Measurements from ENCODE around the gene DCLK1. TPM values are rescaled to one million over a fixed set of nuclear protein-coding genes. Genes with fewer than 3 reads are reported as not detected.

DCLK1 gene
- total RNA-seq, 1 experiment from 2014 or later, result not detected

- in situ Hi-C loops (cut with HindIII; ENCODE audit: low sequenced_read_pairs), result no loop called here
- no peak for DNase-seq (ENCODE audit: low spot score)
These were observed 165.2 kb downstream of the DCLK1 start for GRCh38 chr13:35966024-35966423.

- no peak for DNase-seq (ENCODE audit: low spot score)
- in situ Hi-C loops (cut with HindIII; ENCODE audit: low sequenced_read_pairs), result no loop called here
These were observed 165.8 kb downstream of the DCLK1 start for GRCh38 chr13:35965226-35965927.

DNA sequence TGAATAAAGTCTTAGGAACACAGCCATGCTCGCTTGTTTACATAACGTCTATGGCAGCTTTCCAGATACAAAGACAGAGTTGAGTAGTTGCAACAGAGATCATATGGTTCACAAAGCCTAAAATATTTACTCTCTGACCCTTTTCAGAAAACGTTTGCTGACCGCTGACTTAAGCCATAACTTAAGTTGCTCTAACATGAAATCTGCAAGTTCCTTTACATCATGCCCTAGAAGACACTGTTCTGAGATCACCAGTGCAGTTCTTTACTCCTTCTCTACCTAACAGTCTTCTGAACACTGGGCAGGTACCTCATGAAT is 166.4 kb downstream of the DCLK1 start:
- no peak for DNase-seq (ENCODE audit: low spot score)

DNA sequence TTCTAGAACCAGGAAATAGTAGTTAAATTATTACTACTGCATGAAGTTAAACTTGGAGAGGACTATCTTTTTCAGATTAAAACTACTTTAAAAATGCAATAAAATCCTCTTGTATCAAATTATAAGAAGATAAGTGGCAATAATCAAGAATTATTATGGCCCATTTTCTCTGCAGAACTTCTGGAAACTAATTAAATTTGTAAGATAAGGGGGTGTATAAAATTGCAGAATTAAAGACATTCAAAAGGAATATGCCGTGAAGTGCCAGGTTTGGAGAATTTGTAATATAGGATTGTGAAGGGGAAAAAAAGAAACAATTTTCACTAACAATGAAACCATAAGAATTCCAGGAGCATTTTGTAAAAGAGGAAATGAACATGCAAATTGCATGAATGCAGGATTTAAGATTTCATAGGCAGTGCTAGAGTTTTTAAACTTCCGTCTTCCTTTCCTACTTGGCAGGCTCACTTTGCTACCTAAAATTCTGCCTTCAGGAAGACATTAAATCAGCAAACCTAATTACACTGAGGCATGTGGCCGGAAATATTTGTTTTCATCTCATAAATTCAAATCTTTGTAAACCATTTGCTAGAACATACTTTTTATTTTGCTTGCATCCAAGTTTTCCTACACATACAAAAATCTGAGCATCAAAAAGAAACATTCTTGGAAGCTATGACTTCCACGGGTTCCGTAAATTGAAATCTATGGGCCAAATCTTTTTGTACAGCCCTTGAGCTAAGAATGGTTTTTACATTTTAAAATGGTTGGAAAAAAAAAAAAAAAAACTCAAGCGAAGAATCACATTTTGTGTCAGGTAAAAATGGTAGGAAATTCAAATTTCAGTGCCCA is 166.9 kb downstream of the DCLK1 start:
- no peak for DNase-seq (ENCODE audit: low spot score)
- in situ Hi-C loops (cut with HindIII; ENCODE audit: low sequenced_read_pairs), result no loop called here

More for the DNA sequence above, 166.4 kb downstream of the DCLK1 start:
- in situ Hi-C loops (cut with HindIII; ENCODE audit: low sequenced_read_pairs), result no loop called here

GRCh38 chr13:35961461-35962220 is 169.5 kb downstream of the DCLK1 start:
- in situ Hi-C loops (cut with HindIII; ENCODE audit: low sequenced_read_pairs), result no loop called here
- peak; percentile 28 for DNase-seq (ENCODE audit: low spot score)

GRCh38 chr13:35961002-35961401 is 170.2 kb downstream of the DCLK1 start:
- DNase-seq (ENCODE audit: low spot score), result no peak
- in situ Hi-C loops (cut with HindIII; ENCODE audit: low sequenced_read_pairs), result no loop called here

- DNase-seq (ENCODE audit: low spot score), result no peak
- in situ Hi-C loops (cut with HindIII; ENCODE audit: low sequenced_read_pairs), result no loop called here
These were observed 173.2 kb downstream of the DCLK1 start for GRCh38 chr13:35957996-35958395.

DNA sequence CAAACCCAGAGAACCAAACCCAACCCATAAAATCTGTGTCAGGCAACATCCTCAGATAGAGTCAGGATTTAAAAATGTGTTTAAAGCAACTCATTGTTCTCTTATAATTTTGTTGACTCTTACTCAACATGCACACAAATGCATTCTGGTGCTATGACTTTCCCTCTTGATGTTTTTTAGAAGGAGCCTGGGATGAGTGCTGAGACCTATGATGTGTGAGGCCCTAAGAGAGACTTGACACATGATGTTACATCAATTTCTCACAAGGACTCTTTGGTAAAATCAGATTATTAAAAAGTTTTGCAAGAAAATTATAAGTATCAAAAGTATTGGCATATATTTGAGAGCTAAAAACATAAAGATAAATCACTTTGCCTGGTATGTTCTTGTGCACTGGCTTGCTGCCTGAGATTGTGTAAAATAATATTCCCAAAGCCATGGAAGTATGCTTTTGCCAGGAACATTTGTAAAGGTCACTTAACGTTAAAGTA is 173.9 kb downstream of the DCLK1 start:
- DNase-seq (ENCODE audit: low spot score), result no peak
- in situ Hi-C loops (cut with HindIII; ENCODE audit: low sequenced_read_pairs), result no loop called here

GRCh38 chr13:35956074-35956473 is 175.1 kb downstream of the DCLK1 start:
- DNase-seq (ENCODE audit: low spot score), result no peak
- in situ Hi-C loops (cut with HindIII; ENCODE audit: low sequenced_read_pairs), result no loop called here

- DNase-seq (ENCODE audit: low spot score), result peak; percentile 93
- in situ Hi-C loops (cut with HindIII; ENCODE audit: low sequenced_read_pairs), result no loop called here
These were observed 177.0 kb downstream of the DCLK1 start for GRCh38 chr13:35954207-35954560.

- in situ Hi-C loops (cut with HindIII; ENCODE audit: low sequenced_read_pairs), result no loop called here
- DNase-seq (ENCODE audit: low spot score), result peak; percentile 99
These were observed 177.5 kb downstream of the DCLK1 start for GRCh38 chr13:35953537-35954206.

DNA sequence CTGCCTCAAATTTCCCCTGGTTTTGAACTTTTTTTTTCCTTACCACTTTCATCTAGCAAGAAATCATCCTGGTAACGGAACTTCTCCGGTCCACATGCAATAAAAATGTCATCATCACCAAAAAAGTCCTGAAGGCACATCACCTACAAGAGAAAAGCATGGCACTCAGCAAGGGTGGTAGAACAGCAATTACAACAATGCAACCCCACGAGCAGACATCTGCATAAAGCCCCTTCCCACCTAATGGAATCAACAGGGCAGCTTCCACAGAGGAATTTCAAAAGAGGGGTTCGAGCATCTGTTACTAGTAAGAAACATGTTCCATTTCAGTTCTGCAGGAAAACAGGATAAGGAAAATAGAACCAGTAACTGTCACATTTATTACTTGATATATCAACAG is 183.9 kb downstream of the DCLK1 start:
- no peak for DNase-seq (ENCODE audit: low spot score)
- in situ Hi-C loops (cut with HindIII; ENCODE audit: low sequenced_read_pairs), result no loop called here

DNA sequence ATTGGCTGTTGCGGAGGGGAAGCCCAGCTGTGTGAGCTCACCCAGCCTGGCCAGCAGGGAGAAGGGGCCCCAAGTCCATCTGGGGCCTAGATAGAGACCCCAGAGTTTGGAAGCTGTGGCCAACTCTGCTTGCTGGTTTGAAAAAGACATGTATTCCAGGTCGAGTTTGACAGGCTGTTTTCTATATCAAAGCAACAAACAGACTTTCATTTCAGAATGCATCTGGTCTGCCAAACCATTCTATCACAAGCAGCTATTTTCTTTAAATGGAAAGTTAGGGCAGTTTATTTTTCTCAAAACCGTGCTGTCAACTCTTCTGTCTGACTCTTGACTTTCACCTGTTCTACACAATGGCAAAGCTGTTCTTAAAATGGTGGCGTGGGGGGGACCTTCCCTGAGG is 185.8 kb downstream of the DCLK1 start:
- in situ Hi-C loops (cut with HindIII; ENCODE audit: low sequenced_read_pairs), result no loop called here

DNA sequence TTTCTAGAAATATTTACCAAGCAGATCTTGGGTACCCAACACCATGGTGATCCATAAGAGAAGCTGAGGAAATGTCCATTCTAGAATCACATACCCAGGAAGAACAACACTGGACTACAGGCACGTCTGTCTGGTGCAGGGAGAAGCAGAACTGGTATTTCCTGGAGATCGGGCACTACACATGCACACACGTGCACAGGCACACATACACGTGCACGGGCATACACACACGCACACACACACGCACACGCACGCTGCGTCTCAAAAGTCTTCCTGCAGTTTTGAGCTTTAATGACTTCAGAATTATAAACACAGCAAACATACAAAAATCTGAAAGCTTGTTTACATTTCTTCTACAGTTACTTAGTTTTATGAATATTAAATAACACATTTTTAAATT is 189.8 kb downstream of the DCLK1 start:
- DNase-seq (ENCODE audit: low spot score), result no peak
- in situ Hi-C loops (cut with HindIII; ENCODE audit: low sequenced_read_pairs), result no loop called here

More for the DNA sequence above, 185.8 kb downstream of the DCLK1 start:
- no peak for DNase-seq (ENCODE audit: low spot score)

DNA sequence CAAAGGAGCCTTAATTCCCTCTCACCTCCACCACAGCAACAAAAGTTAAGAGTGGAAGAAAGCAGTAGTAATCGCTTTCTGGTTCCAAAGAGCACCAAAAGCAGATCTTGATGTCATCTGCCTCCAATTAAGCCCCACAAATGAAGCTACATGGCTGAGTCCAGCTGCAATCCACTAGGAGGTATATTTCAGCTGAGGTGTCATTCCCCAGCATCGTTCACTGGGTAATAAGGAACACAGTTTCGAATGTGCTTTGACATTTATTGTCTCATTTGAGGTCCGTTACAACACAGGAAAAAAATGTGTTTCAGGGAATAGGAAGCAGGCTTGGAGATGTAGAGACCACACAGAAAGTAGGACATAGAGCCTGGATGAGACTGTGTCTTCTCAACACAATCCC is 190.4 kb downstream of the DCLK1 start:
- in situ Hi-C loops (cut with HindIII; ENCODE audit: low sequenced_read_pairs), result no loop called here
- no peak for DNase-seq (ENCODE audit: low spot score)

DNA sequence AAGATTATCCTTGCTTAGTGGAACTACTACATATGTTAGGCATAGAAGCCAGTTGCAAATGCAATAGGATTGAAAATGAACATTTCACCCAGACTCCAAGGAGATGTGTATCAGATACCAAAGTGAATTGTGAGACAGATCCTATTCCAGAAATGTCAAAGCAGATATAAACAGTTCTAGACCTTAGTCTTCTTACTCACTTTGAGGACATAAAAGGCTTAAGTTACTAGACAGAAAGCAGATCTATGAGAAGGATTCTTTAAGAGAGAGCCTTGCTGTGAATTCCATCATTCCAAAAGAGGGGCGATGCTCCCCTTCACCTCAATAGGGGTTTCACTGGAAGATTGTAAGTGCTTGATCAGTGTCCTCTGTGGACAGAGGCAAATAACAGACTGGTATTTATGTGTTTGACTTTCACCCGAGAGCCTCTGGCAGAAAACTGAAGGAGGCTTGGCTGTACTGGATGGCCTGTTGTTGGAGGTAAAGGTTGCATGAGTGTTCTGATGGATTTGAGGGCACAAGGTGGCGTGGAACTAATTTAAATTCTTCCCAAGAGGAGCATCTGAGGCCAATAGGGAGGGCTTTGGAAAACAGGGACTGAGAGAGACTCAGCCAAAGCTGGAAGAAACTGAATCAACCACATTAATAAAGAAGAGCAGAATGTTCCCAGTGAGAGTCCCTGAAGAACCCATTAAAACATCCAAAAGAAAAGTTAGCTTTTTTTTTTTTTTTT is 194.8 kb downstream of the DCLK1 start:
- in situ Hi-C loops (cut with HindIII; ENCODE audit: low sequenced_read_pairs), result no loop called here
- DNase-seq (ENCODE audit: low spot score), result no peak

GRCh38 chr13:35930665-35931631 is 200.2 kb downstream of the DCLK1 start:
- in situ Hi-C loops (cut with HindIII; ENCODE audit: low sequenced_read_pairs), result no loop called here
- DNase-seq (ENCODE audit: low spot score), result no peak

- in situ Hi-C loops (cut with HindIII; ENCODE audit: low sequenced_read_pairs), result no loop called here
- no peak for DNase-seq (ENCODE audit: low spot score)
These were observed 203.6 kb downstream of the DCLK1 start for GRCh38 chr13:35927567-35928021.
